Activated CD4-positive, CD25-positive, alpha-beta regulatory T cell treated with anti-CD3 and anti-CD28 coated beads, Interleukin-2, amount 50 U/mL, for 72 hours (primary cell): ENCODE measurements around the gene ERP29.
A peak's percentile ranks its signal among the peaks of the same experiment; 100 is the strongest.
"Not testable (repeated sequence)": the region's sequence is repeated elsewhere in the genome, so short reads cannot be mapped to it uniquely, and the experiment has no call there.

Experiments used
- DNase-seq: peaks from one replicate; pipeline ENCODE4 v3.0.0; 2021

Gene ERP29

DNA sequence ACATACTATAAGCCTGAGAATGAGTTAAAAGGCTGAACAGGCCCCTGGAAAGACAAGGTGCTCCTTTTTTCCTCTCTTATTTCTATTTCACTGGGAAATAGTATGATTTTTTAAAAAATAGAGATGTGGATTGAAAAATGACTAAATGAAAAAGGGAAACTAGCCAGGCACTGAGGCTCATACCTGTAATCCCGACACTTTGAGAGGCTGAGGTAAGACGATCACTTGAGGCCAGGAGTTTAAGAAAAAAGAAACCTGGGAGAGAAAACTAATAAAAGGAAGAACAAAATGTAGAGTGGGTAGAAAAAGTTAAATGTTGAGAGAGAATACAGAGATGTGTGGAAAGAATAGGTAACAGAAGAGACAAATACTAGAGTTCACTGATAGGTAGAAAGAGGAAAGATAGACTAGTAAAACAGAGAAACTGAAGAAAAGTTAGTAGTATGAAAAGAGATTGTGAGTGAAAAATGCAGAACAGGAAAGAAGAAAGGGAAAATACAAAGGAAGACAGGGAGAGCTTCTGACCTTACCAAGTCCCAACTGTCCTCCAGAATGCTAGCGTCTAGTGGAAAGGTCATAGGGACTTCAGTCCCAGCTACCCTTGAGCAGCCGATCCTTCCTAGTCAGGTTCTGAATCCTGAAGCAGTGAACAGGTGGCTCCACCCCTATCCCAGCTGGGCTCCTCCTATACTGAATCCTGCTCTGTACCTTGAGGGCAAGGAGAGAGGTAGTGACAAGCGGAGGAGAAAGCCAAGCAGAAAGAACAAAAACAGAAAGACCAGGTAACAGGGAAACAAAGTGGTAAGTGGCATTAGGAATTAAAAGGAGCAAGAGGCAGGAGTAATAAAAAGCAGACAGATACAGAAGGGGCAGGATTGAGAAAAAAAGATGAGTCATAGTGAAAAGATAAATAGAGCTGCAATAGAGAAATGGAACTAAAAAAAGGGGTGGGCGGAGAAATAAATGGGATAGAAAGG, 7.5 kb upstream of the ERP29 start:
- DNase-seq = no peak

DNA sequence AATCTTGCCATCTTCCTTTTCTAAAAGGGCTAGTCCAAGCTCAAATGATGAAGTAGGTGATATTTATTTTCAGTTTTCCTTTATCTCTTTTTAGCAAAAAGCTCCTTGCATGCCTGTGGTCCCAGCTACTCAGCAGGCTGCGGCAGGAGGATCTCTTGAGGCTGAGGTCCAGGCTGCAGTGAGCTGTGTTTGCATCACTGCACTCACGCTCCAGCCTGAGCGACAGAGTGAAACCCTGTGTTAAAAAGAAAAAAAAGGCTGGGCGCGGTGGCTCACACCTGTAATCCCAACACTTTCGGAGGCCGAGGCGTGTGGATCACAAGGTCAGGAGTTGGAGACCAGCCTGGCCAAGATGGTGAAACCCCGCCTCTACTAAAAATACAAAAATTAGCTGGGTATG, 5.3 kb upstream of the ERP29 start:
- DNase-seq = no peak

DNA sequence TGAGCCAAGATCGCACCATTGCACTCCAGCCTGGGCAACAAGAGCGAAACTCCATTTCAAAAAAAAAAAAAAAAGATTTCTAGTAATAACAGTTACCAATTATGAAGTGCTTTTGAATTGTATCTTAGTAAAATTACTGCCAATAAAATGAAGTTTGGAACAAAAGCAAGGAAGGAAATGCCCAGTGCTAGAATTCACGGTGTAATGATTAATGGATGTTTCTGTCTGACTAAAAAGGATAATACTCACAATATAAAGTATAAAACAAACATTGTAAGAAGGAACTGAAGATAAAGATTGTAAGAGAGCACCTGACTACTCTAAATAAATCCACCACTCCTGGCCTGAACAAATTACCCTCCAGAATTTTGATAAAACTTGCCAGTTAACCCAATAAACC, 4.3 kb upstream of the ERP29 start:
- no peak for DNase-seq

DNA sequence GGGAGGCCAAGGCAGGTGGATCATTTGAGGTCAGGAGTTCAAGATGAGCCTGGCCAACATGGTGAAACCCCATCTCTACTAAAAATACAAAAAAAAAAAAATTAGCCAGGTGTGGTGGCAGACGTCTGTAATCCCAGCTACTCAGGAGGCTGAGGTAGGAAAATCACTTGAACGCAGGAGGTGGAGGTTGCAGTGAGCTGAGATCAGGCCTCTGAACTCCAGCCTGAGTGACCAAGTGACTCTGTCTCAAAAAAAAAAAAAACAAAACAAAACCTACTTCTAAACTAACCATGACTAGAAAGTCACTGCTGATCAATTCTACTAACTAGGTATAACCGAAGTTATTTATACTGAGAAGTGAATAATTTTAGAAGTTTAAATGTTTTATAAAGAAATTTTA, 3.6 kb upstream of the ERP29 start:
- not testable (repeated sequence) for DNase-seq

DNA sequence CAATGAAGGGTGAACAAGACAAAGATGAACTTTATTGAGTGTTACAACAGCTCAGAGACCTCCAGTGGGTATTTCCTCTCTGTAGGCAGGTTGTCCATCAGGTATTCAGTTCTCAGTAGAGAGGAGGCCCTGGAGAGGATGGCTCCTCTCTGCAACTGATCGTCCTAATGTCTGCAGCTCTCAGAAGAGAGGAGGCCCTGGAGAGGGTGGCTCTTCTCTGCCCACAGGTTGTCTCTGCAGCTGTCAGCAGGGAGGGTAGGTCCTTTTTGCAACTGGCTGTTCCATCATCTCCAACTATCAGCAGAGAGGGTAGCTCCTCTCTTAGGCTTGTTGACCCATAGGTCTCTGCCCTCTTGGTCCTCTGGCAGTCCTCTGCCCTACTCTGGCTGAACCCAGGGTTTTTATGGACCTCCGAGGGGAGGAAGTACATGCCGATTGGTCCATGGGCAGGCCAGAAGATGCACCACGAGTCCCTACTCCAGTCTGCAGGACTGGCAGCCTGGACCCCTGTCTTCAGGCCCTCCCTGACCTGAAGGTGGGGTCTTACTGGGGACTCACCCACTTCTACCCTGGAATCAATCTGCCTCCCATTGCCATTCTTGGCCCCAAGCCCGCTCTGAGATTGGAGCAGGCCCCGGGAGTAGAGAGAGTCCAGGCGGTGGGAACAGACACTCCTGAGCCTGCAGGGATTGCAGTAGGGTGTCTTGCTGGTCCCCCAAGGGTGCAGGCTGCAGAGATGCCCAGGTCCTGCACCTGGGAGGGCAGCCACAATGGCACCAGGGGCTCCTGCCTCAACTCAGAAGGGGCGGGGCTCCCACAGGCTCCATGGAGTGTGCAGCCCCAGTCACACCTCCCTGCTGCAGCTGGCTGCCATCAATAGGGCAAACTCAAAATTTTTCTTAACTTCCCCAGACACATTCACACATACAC, 2.5 kb upstream of the ERP29 start:
- no peak for DNase-seq

DNA sequence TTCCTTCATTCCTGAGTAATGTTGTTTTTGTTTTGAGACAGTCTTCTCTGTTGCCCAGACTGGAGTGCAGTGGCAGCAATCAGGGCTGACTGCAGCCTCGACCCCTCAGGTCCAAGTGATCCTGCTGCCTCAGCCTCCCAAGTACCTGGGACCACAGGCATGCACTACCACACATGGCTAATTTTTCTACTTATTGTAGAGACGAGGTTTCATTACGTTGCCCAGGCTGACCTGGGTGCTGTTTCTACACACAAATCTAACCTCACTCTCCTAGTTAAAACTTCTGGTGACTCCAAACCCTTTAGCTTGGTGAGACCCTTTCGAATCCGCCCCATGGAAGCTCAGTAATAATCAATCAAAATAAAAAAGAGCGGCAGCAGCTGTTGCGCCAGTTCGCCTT, 1.5 kb upstream of the ERP29 start:
- no peak for DNase-seq

DNA sequence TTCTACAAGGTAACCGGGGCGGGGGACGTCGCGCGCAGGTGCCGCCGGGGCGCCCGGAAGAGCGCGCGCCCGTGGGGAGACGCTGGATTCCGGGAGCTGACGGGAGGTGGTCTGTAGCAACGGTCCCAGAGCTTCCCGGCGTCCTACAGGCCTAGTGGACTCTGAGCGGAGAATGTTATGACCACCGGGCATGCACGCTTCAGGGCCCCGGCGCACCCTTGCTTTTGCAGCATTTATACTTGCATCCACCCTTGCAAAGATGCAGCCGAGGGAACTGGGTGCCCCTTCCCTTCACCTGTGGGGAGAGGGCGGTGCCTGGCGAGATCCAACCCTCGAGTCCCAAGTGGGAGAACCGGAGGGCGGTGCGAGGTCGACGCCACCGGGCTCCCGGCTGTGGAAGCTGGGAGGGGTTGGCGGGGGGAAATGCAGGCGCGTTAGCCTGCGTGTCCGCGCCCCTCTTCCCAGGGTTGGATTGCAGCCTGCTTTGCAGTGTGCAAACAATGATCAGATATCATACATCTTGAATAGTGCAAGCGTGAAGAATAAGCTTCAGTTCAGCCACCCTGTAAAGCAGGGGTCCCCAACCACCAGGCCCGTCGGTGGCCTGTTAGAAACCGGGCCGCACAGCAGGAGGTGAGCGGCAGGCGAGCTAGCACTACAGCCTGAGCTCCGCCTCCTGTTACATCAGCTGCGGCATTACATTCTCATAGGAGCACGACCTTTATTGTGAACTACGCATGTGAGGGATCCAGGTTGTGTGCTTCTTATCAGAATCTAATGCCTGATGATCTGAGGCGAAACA, 576 bp downstream of the ERP29 start:
- peak; percentile 62 for DNase-seq

DNA sequence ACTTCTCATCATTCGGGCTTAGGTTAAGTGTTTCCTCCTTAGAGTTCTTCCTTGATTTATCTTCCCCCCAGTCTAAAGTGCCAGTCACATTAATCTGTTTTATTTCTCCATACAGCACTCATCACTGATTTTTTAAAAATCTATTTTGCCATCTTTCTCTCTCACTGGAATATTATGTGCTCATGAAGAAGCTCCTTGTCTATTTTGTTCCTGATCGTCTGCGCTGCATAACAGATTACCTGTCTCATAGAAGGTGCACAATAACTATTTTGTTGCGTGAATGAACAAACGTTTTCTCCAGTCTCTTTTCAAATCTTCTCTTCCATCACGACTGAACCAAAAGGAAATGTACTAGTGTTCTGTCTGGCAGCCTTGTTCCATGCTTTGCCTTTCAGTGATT, 2.7 kb downstream of the ERP29 start:
- no peak for DNase-seq

DNA sequence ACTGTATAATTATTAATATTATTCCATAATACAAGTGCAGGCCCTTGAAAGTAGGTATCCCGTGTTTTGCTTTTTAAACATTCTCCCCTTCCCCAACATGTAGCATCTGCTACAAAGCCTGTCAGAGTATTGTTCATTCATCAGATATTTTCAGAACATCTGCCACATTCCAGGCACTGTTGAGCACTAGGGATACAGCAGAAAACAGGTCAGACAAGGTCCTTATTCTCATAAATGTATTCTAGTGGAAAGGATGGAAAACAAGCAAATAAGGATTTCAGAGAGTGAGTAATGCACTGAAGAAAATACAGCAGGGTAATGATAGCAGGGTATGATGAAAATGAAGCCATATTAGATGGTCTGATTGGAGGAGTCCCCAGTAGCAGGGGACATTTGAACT, 3.8 kb downstream of the ERP29 start:
- no peak for DNase-seq

DNA sequence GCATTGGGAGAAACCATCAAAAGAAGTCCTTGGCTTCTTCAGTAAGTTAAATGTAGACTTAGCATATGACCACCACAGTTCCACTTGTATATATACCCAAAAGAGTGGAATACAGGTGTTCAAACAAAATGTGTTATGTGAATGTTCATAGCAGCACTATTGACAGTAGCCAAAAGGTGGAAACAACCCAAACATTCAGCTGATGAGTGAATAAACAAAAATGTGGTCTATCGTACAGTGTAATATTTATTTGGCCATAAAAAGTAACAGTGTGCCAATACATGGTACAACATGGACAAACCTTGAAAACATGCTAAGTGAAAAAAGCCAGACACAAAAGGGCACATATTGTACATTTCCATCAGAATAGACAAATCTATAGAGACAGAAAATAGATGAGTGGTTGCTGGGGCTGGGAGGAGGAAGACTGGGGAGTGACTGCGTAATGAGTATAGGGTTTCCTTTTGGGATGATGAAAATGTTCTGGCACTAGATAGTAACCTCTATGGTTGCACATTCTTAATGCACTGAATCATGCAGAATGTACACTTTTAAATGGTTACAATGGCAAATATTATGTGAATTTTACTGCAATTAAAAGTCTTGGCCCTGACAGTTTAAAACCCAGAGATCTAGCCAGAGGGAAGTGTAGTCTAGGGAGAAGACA, 5.5 kb downstream of the ERP29 start:
- DNase-seq = no peak

DNA sequence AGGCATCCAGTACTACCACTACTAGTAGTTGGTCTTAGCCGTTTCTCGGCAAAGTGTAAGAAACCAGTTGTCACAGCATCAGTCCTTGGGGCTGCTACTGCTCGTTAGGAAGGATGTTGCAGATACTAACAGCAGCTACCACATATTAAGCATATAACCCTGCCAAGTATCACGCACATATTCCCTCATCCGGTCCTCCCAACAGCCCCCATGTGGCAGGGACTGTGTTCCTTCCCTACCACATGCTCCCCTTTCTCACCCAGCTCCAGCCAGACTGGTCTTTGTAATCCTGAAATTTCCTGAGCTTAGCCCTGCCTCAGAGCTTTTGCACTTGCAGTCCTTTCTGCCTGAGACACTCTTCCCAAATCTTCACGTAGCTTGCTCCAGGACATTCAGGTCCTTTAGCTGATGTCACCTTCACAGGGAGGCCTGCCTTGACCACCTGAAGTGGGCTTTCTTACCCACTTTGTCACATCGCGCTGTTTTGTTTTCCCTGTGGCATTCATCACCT, 7.8 kb downstream of the ERP29 start:
- DNase-seq = no peak

DNA sequence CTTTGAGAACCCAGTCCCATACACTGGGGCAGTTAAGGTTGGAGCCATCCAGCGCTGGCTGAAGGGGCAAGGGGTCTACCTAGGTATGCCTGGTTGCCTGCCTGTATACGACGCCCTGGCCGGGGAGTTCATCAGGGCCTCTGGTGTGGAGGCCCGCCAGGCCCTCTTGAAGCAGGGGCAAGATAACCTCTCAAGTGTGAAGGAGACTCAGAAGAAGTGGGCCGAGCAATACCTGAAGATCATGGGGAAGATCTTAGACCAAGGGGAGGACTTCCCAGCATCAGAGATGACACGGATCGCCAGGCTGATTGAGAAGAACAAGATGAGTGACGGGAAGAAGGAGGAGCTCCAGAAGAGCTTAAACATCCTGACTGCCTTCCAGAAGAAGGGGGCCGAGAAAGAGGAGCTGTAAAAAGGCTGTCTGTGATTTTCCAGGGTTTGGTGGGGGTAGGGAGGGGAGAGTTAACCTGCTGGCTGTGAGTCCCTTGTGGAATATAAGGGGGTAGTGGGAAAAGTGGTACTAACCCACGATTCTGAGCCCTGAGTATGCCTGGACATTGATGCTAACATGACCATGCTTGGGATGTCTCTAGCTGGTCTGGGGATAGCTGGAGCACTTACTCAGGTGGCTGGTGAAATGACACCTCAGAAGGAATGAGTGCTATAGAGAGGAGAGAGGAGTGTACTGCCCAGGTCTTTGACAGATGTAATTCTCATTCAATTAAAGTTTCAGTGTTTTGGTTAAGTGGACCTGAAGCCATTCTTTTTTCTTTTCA, 9.2 kb downstream of the ERP29 start:
- DNase-seq = no peak

DNA sequence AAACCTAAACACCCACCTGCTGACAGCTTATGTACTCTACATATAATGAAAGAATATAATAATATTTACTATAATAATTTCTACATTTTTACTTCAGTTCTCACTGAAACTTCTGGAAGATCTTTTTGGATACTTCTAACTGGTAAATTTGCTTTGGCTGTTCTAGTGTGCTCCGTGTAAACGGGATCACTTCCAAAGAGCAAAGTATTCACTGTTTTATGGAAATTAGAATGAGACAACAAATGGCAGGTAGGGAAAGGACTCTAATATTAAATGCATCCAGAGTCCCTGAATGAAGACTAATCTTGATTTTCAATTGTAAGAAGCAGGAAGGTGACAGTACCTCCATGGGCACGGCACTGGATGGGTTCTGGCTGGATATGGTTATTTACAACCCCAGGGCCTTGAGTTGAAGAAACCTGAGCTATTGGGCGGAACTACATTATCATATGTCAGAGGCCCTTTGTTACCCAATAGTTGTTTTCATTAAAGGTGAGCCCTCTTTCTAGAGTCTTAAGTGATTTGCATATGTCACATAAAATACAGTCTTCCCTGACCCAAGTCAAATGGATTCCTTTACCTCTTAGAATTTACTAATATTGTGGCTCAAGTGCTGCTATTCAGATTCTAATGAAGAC, 10.7 kb downstream of the ERP29 start:
- no peak for DNase-seq

DNA sequence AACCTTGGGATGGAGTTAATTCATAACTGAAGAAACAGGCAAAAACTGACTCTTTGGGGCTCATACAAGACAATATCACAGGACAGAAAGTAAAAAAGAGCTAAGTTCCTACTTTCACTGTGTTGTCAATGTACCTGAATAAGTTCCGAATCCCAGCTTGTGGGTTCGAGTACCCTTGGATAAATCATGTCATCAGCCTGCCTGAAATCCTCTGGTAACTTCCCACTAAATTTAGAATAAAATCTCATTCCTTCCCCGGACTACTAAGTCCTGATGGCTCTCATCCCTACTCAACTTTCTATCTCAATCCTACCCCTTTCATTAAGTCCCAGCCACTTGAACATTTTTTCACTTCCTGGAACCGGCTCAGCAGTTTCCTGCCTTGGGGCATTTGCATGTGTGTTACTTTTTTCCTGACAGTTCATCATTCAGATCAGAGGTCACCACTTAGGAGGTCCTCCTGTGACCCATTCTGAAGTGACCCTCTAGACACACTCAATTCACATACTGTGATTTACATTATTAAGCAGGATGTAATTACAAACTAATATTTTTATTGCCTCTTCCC, 12.7 kb downstream of the ERP29 start:
- DNase-seq = no peak

DNA sequence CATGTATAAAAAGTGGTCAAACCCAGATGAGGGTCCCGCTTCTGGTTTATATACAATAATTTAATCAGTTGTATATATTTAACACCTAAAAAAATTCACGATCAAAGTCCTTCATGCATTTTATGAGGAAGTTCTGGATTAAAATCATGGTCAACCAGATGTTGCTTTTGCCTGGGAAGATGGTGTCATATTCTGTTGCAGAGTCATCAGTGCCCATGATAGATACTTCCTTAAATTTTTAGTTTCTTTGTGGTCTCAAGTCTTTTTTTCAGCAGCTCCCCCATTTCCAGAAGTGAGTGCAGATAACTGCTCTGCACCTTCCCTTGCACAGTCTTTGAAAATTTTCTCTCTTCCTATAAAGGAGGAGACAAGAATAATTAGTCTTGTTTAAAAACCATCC, 16.1 kb downstream of the ERP29 start:
- no peak for DNase-seq

DNA sequence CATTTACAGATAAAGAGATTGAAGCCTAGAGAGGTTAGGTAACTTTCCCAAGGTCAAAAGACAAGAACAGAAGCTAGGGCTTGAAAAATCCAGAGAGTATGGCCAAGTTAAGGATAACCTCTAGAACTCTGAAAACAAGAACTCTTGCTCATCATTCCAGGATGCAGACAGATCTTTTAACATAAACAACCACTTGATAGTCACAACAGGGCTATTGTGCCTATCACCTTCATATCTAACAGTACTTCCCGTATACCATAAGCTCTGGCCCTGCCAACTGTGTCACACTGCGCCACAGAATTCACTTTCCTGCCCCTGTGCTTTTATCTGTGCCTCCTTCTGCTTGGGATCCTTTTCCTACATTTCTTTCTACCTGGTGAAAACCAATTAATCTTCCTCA, 18.2 kb downstream of the ERP29 start:
- no peak for DNase-seq

DNA sequence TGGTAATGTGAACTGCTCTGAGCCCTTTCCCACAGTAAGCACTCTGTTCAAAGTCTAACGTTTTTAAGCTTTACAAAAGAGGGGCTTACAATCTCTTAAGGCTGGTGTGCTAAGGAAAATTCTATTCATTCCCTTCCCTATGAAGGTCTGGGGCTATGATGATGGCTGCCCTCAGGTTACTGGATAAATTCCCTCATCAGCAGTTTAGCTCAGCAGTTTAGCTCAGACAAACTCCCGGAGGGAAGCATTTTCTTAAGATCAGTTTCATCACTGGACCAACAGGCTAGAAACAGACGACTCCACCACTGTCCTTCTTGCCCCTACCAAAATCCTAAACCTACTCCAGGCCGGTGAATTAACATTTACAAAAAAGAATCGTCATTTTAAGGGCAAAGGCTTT, 19.1 kb downstream of the ERP29 start:
- DNase-seq = no peak

DNA sequence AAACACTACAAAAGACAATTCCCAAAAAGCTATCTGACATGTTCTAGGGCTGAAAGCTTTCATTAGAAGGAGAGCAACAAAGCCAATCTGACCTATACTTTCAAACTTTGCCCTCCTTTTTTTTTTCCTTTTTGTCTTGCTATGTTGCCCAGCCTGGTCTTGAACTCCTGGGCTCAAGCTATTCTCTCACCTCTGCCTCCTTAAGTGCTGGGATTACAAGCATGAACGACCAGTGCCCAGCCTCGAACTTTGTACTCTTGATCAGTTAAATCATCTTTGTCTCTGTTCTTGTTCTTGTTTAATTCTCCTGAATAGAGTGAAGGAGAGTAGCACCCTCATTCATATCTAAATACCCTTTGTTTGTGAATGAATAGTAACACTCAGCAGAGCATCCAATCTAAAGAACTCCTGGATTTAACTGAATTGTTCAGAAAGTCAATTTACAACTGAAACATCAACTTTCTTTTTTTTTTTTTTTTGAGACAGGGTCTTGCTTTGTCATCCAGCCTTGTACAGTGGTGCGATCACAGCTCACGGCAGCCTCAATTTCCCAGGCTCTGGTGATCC, 22.1 kb downstream of the ERP29 start:
- DNase-seq = no peak

DNA sequence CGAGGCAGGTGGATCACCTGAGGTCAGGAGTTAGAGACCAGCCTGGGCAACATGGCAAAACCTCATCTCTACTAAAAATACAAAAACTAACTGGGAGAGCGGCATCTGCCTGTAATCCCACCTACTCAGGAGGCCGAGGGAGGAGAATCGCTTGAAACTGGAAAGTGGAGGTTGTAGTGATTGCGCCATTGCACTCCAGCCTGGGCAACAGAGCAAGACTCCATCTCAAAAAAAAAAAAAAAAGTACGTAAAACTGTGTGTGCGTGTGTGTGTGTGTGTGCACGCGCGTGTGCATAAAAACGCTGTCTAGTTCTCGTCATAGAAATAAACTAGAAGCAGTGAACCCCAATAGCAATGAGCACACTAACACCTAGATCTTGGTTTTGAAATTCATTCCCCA, 23.4 kb downstream of the ERP29 start:
- not testable (repeated sequence) for DNase-seq

DNA sequence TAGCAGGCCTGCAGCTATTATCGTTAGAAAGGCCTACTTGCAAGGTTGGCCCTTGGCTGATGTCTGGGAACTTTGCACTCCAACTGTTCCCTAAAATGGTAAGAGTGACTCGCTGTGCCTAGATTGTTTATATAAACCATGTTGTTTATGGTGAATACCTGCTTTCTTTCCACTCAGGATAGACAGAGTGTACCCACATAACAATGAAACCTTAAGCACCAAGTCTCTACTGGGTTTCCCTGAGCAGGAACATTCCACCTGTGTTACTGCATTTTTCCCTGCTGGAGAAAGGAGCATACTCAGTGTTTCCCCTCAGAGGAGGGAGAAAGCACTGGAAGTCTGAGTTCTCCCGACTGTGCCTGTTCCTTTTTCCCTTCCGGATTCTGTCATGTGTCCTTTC, 32.8 kb downstream of the ERP29 start:
- DNase-seq = no peak
